ENCODE data around the gene KRT7. TPM values are rescaled to one million over a fixed set of nuclear protein-coding genes. Genes with fewer than 3 reads are reported as not detected.

Gene KRT7
- total RNA-seq, 2 experiments from 2014 or later, result not detected

DNA sequence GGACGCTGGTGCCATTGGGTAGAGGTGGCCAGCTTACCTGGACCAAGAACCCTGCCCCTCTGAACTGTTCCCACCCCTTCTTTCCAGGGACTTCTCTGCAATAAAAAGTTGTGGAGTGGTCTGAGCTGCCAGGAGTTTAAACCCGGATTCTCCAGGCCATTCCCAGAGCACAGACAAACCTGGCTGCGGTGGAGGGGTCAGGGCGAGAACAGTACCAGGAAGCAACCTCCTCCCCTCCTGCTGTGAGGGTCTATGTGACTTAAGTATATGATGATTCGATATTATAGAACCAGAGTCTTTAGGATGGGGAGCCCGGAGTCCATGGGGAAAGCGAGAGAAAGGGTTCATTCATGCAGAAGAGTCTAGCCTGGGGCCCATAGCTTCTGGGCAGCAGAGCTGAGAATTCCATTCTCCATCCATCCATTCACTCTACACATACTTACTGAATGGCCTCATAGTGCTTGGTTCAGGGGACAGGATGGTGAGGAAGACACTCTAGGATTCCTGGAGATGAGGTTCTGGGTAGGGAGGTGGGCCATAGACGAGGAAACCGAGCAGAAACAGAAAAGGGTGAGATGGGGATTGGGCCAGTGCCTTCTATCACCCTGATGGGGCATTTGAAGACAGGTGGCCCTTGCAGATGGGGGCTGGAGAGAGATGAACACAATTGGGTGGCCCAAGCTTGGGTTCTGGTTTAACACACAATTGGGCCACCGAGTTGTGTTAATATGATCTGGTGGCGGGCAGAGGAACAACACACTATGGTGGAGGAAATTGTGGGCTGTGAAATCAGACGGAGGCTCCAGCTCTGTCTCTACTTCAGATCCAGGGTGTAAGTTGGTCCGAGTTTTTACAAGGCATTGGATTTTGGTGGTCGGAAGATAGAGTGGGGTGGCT lies 46.6 kb downstream of the KRT7 start:
- Histone ChIP-seq H3K4me1 (ENCODE audit: insufficient read depth, low read length, poor library complexity, severe bottlenecking) (no peaks in the 10 kb centered on the region), H3K4me3 (ENCODE audit: low read depth, low read length, poor library complexity, severe bottlenecking) (no peak overlapping the region), H3K9me3 (ENCODE audit: low read length) (no peaks in the 10 kb centered on the region), H3K36me3 (ENCODE audit: insufficient read depth, low read length) (no peaks in the 10 kb centered on the region), H3K4me2 (ENCODE audit: low read length) (no peak overlapping the region), H3K27ac (ENCODE audit: low read depth, low read length, poor library complexity, severe bottlenecking) (no peak overlapping the region), H4K20me1 (ENCODE audit: insufficient read depth, low read length) (no peaks in the 10 kb centered on the region), H2AFZ (ENCODE audit: low read length) (no peak overlapping the region), H3K79me2 (ENCODE audit: insufficient read depth, low read depth, low read length) (no peaks in the 10 kb centered on the region), H3K9me2 (ENCODE audit: insufficient read depth, low read length) (no peaks in the 10 kb centered on the region)
- TF ChIP-seq EZH2phosphoT487 (IDR thresholded peaks at IDR 0.05; ENCODE audit: borderline replicate concordance, low read depth, low read length), result no peak
- TF ChIP-seq, protein P1, sequence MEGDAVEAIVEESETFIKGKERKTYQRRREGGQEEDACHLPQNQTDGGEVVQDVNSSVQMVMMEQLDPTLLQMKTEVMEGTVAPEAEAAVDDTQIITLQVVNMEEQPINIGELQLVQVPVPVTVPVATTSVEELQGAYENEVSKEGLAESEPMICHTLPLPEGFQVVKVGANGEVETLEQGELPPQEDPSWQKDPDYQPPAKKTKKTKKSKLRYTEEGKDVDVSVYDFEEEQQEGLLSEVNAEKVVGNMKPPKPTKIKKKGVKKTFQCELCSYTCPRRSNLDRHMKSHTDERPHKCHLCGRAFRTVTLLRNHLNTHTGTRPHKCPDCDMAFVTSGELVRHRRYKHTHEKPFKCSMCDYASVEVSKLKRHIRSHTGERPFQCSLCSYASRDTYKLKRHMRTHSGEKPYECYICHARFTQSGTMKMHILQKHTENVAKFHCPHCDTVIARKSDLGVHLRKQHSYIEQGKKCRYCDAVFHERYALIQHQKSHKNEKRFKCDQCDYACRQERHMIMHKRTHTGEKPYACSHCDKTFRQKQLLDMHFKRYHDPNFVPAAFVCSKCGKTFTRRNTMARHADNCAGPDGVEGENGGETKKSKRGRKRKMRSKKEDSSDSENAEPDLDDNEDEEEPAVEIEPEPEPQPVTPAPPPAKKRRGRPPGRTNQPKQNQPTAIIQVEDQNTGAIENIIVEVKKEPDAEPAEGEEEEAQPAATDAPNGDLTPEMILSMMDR (conservative IDR thresholded peaks at IDR 0.05; ENCODE audit: low read length), result no peak
- BruUV-seq (replicated peaks), result no TSS peak
- no peak for DNase-seq (ENCODE audit: low spot score)
- CTCF ChIA-PET (ENCODE audit: unreplicated experiment), result interaction anchor here (0.6 to 1.1 kb wide), 4 partner anchors 49 to 404 kb away, joined by 3 to 4 read pairs (median 3); no protein-coding TSS in a partner anchor
- intact Hi-C loops (cut with micrococcal nuclease; ENCODE audit: unreplicated experiment), result no loop called here
- POLR2A ChIA-PET, result no interaction called here

DNA sequence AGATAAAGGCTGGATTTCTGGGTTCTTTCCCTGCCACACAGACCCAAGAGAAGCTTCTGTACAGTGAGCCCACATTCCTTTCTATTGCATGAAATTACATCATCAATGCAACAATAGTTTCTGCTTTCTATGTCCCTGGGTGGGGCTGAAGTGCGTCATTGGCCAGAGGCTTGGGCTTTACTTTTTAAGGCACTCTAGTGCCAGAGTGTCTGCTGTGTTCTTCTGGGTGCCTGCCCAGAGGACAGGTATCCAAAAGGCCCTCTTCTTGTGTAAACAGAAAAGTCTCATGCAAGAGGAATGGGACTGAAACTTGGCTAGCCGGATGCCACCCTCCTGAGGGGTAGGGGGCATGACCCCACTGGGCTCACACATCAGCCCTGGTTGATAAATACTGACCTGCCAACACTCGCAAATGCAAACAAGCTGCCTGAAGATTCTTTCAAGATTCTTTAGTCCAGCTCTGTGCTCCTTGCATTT lies 47.3 kb downstream of the KRT7 start:
- Histone ChIP-seq H3K36me3 (ENCODE audit: insufficient read depth, low read length) (no peaks in the 10 kb centered on the region), H3K9me3 (ENCODE audit: low read length) (no peaks in the 10 kb centered on the region), H3K9me2 (ENCODE audit: insufficient read depth, low read length) (no peaks in the 10 kb centered on the region), H3K79me2 (ENCODE audit: insufficient read depth, low read depth, low read length) (no peaks in the 10 kb centered on the region), H4K20me1 (ENCODE audit: insufficient read depth, low read length) (no peaks in the 10 kb centered on the region), H3K4me1 (ENCODE audit: insufficient read depth, low read length, poor library complexity, severe bottlenecking) (no peaks in the 10 kb centered on the region), H3K4me3 (ENCODE audit: low read depth, low read length, poor library complexity, severe bottlenecking) (no peak overlapping the region), H2AFZ (ENCODE audit: low read length) (no peak overlapping the region), H3K4me2 (ENCODE audit: low read length) (no peak overlapping the region), H3K27ac (ENCODE audit: low read depth, low read length, poor library complexity, severe bottlenecking) (no peak overlapping the region)
- no TSS peak for BruUV-seq (replicated peaks)
- TF ChIP-seq, protein P1 (conservative IDR thresholded peaks at IDR 0.05; ENCODE audit: low read length), result no peak
- no peak for TF ChIP-seq EZH2phosphoT487 (IDR thresholded peaks at IDR 0.05; ENCODE audit: borderline replicate concordance, low read depth, low read length)
- POLR2A ChIA-PET, result no interaction called here
- intact Hi-C loops (cut with micrococcal nuclease; ENCODE audit: unreplicated experiment), result no loop called here
- CTCF ChIA-PET (ENCODE audit: unreplicated experiment), result interaction anchor here (0.6 kb wide), 1 partner anchor 405 kb away, joined by 3 read pairs; no protein-coding TSS in a partner anchor
- DNase-seq (ENCODE audit: low spot score), result no peak
